ENCODE measurements around the gene KBTBD8. TPM values are rescaled to one million over a fixed set of nuclear protein-coding genes. Genes with fewer than 3 reads are reported as not detected.
A peak's percentile ranks its signal among the peaks of the same experiment; 100 is the strongest.

The KBTBD8 gene
- total and polyA plus RNA-seq, 2 of the 8 experiments (the other 6 are each of a cell fraction or from before 2014, with no cell fraction given), result 3.2 to 23.9 TPM

DNA sequence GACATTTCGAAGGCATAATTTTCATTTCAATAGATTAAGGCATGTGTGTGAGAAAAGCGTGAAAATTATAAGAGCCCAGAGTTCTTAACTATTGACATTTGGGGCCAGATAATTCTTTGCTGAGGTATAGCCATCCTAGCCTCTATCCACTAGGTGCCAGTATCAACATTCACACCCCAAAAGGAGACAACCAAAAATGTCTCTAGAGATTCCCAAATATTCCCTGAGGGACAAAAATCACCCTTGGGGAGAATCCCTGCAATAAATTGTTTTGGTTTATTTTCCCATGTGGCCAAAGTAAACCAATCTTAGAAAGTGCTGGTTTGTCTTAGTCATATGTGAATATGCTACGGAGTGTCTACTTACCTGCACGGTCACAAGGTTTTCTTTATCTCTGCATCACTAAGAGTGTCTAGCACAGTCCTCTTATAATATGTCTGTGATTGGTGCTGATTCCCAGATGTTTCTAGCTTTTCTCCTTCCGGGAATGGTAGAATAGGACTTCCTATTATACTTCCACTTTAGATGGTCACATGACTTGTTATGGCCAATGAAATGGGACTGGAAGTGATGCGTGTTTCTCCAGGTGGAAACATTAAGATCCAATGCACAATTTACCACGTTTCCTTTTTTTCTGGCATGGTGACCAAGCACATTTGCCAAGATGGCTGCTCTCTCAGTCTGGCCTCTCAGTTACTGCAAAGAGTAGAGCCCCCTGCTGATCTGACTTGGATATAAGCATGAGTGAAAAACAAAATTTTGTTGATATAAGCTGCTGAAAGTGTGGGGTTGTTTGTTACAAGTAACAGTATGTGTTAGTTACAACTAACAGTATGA, 8.0 kb upstream of the KBTBD8 start:
- Histone ChIP-seq H3K4me3 (ENCODE audit: extremely low read depth in 1 of 4, insufficient read depth in 2 of 4, low read depth in 3 of 4, low read length in 4 of 4) (peak overlapping the region in 1 of 4 experiments; percentile 42; a peak in 2 of 8 replicates), H3K4ac (replicated peaks; ENCODE audit: insufficient read length, low read depth, low read length) (peak overlapping the region; percentile 96), H3K23ac (ENCODE audit: insufficient read length) (no peak overlapping the region), H3K18ac (ENCODE audit: extremely low read depth, low read length) (peak overlapping the region; percentile 64), H4K8ac (ENCODE audit: extremely low read depth, insufficient read depth, low read length) (no peak overlapping the region), H2AK5ac (ENCODE audit: low read depth, low read length) (peak overlapping the region; percentile 79; the same call in 1 of the 2 replicates), H3K36me3 (ENCODE audit: control insufficient read depth in 2 of 4, insufficient read depth in 4 of 4, low read length in 3 of 4) (no peaks in the 10 kb centered on the region), H2BK15ac (ENCODE audit: low read length) (no peak overlapping the region), H2BK12ac (ENCODE audit: low read depth, low read length) (peak overlapping the region; percentile 98), H3K9me3 (ENCODE audit: insufficient read depth in 2 of 2, low read depth in 1 of 2, low read length in 1 of 2) (no peaks in the 10 kb centered on the region), H2BK120ac (replicated peaks; ENCODE audit: low read depth, low read length) (peak overlapping the region; percentile 99), H4K20me1 (replicated peaks in 1 of 2; ENCODE audit: control insufficient read depth in 1 of 2, insufficient read depth in 2 of 2, low read length in 2 of 2) (no peaks in the 10 kb centered on the region), H4K91ac (replicated peaks; ENCODE audit: insufficient read length, low read length) (peak overlapping the region; percentile 96), H3K27me3 (replicated peaks in 1 of 4; ENCODE audit: control insufficient read depth in 3 of 4, extremely low read depth in 1 of 4, insufficient read depth in 3 of 4, low read length in 3 of 4) (no peaks in the 10 kb centered on the region), H2BK20ac (ENCODE audit: low read length) (peak overlapping the region; percentile 77; the same call in 1 of the 2 replicates), H3K27ac (ENCODE audit: low read depth, low read length) (no peak overlapping the region), H3K14ac (ENCODE audit: insufficient read length) (no peak overlapping the region), H2AFZ (ENCODE audit: low read length) (peak overlapping the region; percentile 15; the same call in 1 of the 2 replicates), H3K79me2 (ENCODE audit: control insufficient read depth in 1 of 2, insufficient read depth in 2 of 2, low read length in 2 of 2) (no peaks in the 10 kb centered on the region), H3K23me2 (ENCODE audit: low read depth, low read length) (no peaks in the 10 kb centered on the region), H3K4me1 (replicated peaks in 1 of 4; ENCODE audit: control insufficient read depth in 3 of 4, insufficient read depth in 4 of 4, low read length in 3 of 4) (peaks cover 5 to 13% (median 9%) of the 10 kb centered on the region in 4 experiments; a peak in 6 of 7 replicates), H4K5ac (ENCODE audit: insufficient read length, low read depth, low read length) (no peak overlapping the region), H3K4me2 (ENCODE audit: insufficient read depth in 1 of 2, low read depth in 2 of 2, low read length in 2 of 2) (peak overlapping the region; percentile 58 to 68; a peak in 2 of 4 replicates), H3K9ac (replicated peaks in 1 of 4; ENCODE audit: extremely low read depth in 1 of 4, low read depth in 3 of 4, low read length in 3 of 4) (no peak overlapping the region), H3K56ac (replicated peaks; ENCODE audit: insufficient read length, low read depth, low read length) (no peak overlapping the region), H2BK5ac (ENCODE audit: low read depth, low read length) (peak overlapping the region; percentile 97; the same call in 1 of the 2 replicates), H3K79me1 (ENCODE audit: low read depth, low read length) (no peaks in the 10 kb centered on the region)
- TF ChIP-seq BRCA1 (IDR thresholded peaks at IDR 0.05; ENCODE audit: low read depth, low read length), result no peak
- peak; percentile 86 for TF ChIP-seq YY1 (IDR thresholded peaks at IDR 0.05; ENCODE audit: low read depth, low read length)
- TF ChIP-seq, protein P1, sequence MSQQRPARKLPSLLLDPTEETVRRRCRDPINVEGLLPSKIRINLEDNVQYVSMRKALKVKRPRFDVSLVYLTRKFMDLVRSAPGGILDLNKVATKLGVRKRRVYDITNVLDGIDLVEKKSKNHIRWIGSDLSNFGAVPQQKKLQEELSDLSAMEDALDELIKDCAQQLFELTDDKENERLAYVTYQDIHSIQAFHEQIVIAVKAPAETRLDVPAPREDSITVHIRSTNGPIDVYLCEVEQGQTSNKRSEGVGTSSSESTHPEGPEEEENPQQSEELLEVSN (IDR thresholded peaks at IDR 0.05), result no peak
- TF ChIP-seq, protein P2, sequence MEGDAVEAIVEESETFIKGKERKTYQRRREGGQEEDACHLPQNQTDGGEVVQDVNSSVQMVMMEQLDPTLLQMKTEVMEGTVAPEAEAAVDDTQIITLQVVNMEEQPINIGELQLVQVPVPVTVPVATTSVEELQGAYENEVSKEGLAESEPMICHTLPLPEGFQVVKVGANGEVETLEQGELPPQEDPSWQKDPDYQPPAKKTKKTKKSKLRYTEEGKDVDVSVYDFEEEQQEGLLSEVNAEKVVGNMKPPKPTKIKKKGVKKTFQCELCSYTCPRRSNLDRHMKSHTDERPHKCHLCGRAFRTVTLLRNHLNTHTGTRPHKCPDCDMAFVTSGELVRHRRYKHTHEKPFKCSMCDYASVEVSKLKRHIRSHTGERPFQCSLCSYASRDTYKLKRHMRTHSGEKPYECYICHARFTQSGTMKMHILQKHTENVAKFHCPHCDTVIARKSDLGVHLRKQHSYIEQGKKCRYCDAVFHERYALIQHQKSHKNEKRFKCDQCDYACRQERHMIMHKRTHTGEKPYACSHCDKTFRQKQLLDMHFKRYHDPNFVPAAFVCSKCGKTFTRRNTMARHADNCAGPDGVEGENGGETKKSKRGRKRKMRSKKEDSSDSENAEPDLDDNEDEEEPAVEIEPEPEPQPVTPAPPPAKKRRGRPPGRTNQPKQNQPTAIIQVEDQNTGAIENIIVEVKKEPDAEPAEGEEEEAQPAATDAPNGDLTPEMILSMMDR (IDR thresholded peaks at IDR 0.05; ENCODE audit: control extremely low read depth in 1 of 3, insufficient read depth in 1 of 3, low read depth in 1 of 3, low read length in 3 of 3), result peak in 2 of 3 experiments; percentile 46 to 53; a peak in 3 of 4 replicates
- peak; percentile 74 to 80 for TF ChIP-seq RAD21 (IDR thresholded peaks at IDR 0.05 in 1 of 2, conservative IDR thresholded peaks at IDR 0.05 in 1 of 2; ENCODE audit: low read depth in 2 of 2, low read length in 2 of 2)
- POLR2A ChIA-PET (ENCODE audit: partially characterized antibody), result interaction anchor here (1.0 to 3.1 kb wide), 5 partner anchors 8 to 307 kb away, joined by 3 to 18 read pairs (median 7); partner anchors contain the start of gene KBTBD8
- FAIRE-seq, result peak; percentile 88
- no peak for DNase-seq (ENCODE audit: low read depth in 1 of 2, low spot score in 2 of 2)
- 72% methylated on average over 7 of the region's 7 CpGs; no CpG with 5 or more reads in 1 of the 2 experiments for WGBS, 2 experiments (ENCODE audit: extremely low coverage in 1 of 2, insufficient coverage in 1 of 2, insufficient read length in 1 of 2, insufficient replicate concordance in 2 of 2, low coverage in 1 of 2, low lambda C conversion rate in 2 of 2, missing lambda C conversion rate in 1 of 2)
- CTCF ChIA-PET (ENCODE audit: partially characterized antibody), result interaction anchor here (0.6 to 4.8 kb wide), 26 partner anchors 8 to 580 kb away, joined by 3 to 72 read pairs (median 4); partner anchors contain the start of gene KBTBD8
